K562 (cell line): ENCODE results near the gene PHF5A. TPM values are rescaled to one million over a fixed set of nuclear protein-coding genes. Genes with fewer than 3 reads are reported as not detected.

Source experiments
- C11orf30 ChIP-seq: fragments of 450-650 bp; IDR thresholded peaks from 2 replicates; pipeline ENCODE4 v1.6.1; 2016; ENCODE audit warnings: low read depth, mild to moderate bottlenecking
- ETS1 ChIP-seq: conservative IDR thresholded peaks from 2 replicates; pipeline ENCODE4 v1.6.1; 2011; ENCODE audit warnings: low read depth, mild to moderate bottlenecking, low read length; ENCODE audit not compliant: control insufficient read depth
- NR2C1 ChIP-seq, 2 experiments: fragments of 450-650 bp; IDR thresholded peaks; 2 replicates each; pipeline ENCODE4 v1.6.1; 2017; ENCODE audit warnings: mild to moderate bottlenecking in 2 of 2, antibody characterized with exemption in 1 of 2, inconsistent platforms in 1 of 2, missing compliant biosample characterization in 1 of 2, missing genetic modification characterization in 1 of 2
- PHTF2 ChIP-seq: fragments of 250-450 bp; sonication (Bioruptor Pico); IDR thresholded peaks from 2 replicates; pipeline ENCODE4 v1.5.0; 2021; ENCODE audit warnings: mild to moderate bottlenecking
- PKNOX1 ChIP-seq: fragments of 450-650 bp; IDR thresholded peaks from 2 replicates; pipeline ENCODE4 v1.6.1; 2016
- TGIF2 ChIP-seq: sonication (generic); formaldehyde crosslinking; IDR thresholded peaks from 2 replicates; pipeline ENCODE4 v1.8.1; 2022; ENCODE audit warnings: mild to moderate bottlenecking, missing genetic modification reagents, moderate library complexity
- USF1 ChIP-seq: sonication (generic); formaldehyde crosslinking; IDR thresholded peaks from 2 replicates; pipeline ENCODE4 v1.9.0; 2022; ENCODE audit warnings: mild to moderate bottlenecking, missing genetic modification reagents
- ZBTB12 ChIP-seq: fragments of 250-450 bp; sonication (Bioruptor Pico); IDR thresholded peaks from 2 replicates; pipeline ENCODE4 v1.4.0; 2020
- ZNF121 ChIP-seq: sonication (generic); formaldehyde crosslinking; conservative IDR thresholded peaks from 2 replicates; pipeline ENCODE4 v1.8.0; 2022; ENCODE audit warnings: missing genetic modification reagents
- ZNF639 ChIP-seq, 2 experiments: fragments of 200-800 bp in 1 of 2; sonication (Bioruptor generic) in 1 of 2; sonication (generic) in 1 of 2; formaldehyde crosslinking in 1 of 2; IDR thresholded peaks in 1 of 2; conservative IDR thresholded peaks in 1 of 2; 2 replicates each; pipeline versions ENCODE4 v1.5.0 to v1.6.1; 2016 to 2020; ENCODE audit warnings: missing compliant biosample characterization in 1 of 2, missing genetic modification characterization in 1 of 2, missing genetic modification reagents in 1 of 2
- ZNF699 ChIP-seq: fragments of 250-450 bp; sonication (Bioruptor Pico); IDR thresholded peaks from 2 replicates; pipeline ENCODE4 v1.8.0; 2021; ENCODE audit warnings: mild to moderate bottlenecking, moderate library complexity; ENCODE audit not compliant: insufficient replicate concordance
- ZZZ3 ChIP-seq: fragments of 450-650 bp; IDR thresholded peaks from 2 replicates; pipeline ENCODE4 v1.6.1; 2016; ENCODE audit warnings: antibody characterized with exemption, mild to moderate bottlenecking, moderate library complexity
- polyA plus RNA-seq, 8 experiments: library from polyadenylated mRNA; depleted of rRNA in 4 of 8; stranded (reverse) in 5 of 8; unstranded in 3 of 8; fragments of >200 nt; fragmentation: Nextera tagmentation in 2 of 8; fragmentation: Illumina TruSeq in 1 of 8; extraction: Ambion mirVana in 2 of 8; extraction: Trizol in 1 of 8; gene quantifications; 2 replicates each; pipeline versions ENCODE4 v1.2.1 to v1.2.3, GENCODE V29; 2011 to 2014; ENCODE audit warnings: inconsistent platforms in 1 of 8, missing spikeins in 1 of 8
- total RNA-seq, 7 experiments: library from RNA; depleted of rRNA in 6 of 7; stranded (reverse); fragments of >200 nt in 6 of 7; fragmentation: Illumina TruSeq in 2 of 7; extraction: Trizol in 2 of 7; gene quantifications; 2 replicates each; pipeline versions ENCODE4 v1.2.1 to v1.2.3, GENCODE V29; 2011 to 2021; ENCODE audit warnings: low replicate concordance in 1 of 7

The PHF5A gene
- total and polyA plus RNA-seq, 9 of the 15 experiments (the other 6 are each of a cell fraction or from before 2014, with no cell fraction given), result 14.2 to 144 (median 101) TPM

GRCh38 chr22:41468381-41469217 lies at the start of gene PHF5A, which contains the start of gene ACO2 (continued):
- TF ChIP-seq ETS1 (peak; percentile 64), ZNF699 (CRISPR knock-in tag) (no peak), NR2C1 (IDR thresholded peaks at IDR 0.05) (peak; percentile 98), NR2C1 (tag; IDR thresholded peaks at IDR 0.05) (peak; percentile 98), ZBTB12 (CRISPR knock-in tag) (peak; percentile 92), USF1 (CRISPR knock-in tag) (peak; percentile 62), ZZZ3 (peak; percentile 55; the same call in 1 of the 2 replicates), ZNF121 (no peak), TGIF2 (CRISPR knock-in tag) (peak; percentile 80; the same call in 1 of the 2 replicates), PHTF2 (CRISPR knock-in tag) (no peak), PKNOX1 (peak; percentile 95), ZNF639 (CRISPR knock-in tag; conservative IDR thresholded peaks at IDR 0.05 in 1 of 2, IDR thresholded peaks at IDR 0.05 in 1 of 2) (peak in 1 of 2 experiments; percentile 60; a peak in 2 of 4 replicates), C11orf30 (peak; percentile 98)
